ENCODE measurements around the gene ASB16.

Gene ASB16

DNA sequence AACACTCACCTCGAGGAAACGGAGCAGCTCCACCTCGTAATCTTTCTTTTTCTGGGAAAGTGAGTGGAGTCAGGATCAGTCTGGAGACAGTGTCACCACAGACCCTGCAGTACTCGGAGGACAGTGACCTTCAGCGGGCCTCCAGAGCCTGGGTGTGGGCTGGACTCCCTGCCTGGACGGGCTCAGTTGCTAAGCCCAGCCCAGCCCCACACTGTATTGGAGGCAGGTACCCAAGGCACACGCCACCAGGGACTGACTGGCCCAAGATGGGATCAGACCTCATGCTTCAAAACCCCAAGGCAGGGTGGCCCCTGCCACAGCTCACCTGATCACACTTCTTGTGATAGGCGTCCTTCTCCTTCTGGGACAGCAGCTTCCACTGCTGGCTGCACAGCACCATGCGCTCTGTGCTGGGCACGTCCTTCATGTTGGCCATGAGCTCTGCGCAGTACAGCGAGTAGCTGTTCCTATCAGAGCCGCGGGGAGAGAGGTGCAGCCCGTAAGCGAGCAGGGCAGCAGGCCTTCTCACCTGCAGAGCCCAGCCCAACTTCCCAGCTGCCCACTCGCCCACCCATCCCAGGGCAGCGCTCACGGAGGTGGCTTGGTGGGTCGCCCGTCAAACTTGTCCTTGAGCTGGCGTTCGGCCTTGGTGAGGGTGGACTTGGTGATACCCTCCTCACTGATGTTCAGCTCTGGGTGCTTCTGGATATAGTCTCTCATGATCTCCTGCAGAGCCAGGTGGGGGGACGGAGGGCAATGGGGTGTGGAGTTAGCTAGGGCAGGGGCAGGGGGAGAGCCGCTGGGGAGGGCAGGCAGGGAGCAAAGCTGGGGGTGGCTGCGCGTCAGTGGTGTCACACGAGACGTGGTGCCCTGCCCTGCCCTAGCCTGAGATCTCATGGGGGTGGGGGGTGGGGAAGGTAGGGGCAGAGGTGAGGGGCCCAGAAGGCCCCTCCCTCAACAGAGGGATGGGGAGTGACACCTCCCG is 41.1 kb downstream of the ASB16 start:
- no peak for DNase-seq

GRCh38 chr17:44212507-44213402 is 42.3 kb downstream of the ASB16 start:
- DNase-seq: no peak

DNA sequence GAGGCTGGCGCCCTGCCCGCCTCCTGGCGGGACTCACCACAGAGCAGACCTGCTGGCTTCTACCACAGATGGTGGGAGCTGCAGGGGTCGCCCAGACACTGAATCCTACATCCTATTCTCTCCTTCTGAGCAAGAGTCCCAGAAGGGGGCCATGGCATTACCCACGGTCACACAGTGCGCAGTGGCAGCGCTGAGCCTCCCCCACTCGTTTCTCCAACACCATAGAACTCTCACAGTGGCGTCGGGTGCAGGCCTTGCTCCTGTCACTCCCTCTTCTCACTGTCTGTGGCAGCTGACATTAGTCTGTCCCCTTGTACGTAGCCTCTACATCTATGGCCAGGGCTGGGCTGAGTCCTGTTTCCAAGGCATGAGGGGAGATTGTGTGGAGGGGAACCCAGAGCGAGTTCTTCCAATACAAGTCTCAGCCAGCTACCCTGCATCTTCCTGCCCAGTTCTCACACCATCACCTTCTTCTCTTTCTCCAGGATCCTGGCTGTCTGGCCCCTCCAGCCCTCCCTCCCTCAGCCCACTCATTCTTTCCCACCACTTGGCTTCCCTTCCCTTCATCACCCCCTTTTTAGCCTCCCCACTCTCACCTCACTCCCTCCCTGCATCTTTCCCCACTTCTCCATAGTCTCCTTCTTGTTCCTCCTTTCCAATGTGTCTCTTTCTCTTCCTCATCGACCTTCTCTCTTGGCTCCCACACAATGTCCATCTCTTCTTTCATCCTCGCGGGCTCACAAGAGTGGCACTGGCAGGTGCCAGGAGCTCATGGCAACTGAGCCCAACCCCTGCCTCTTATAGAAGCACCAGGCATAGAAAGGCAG is 43.1 kb downstream of the ASB16 start:
- no peak for DNase-seq

DNA sequence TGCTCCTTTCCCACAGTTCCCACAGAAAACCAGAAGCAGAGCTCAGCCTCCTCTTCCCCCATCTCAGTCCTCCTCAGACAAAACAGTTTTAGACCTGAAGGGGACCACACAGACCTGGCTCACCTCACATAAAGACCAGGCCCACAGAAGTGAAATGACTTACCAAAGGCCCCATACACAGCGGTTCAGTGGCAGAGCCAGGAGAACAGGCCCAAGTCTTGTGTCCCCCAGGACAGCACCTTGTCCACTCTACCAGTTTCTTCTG is 43.7 kb downstream of the ASB16 start:
- no peak for DNase-seq

- DNase-seq: no peak
These were observed 44.4 kb downstream of the ASB16 start for GRCh38 chr17:44214896-44215295.

GRCh38 chr17:44216173-44216572 is 45.7 kb downstream of the ASB16 start:
- no peak for DNase-seq

DNA sequence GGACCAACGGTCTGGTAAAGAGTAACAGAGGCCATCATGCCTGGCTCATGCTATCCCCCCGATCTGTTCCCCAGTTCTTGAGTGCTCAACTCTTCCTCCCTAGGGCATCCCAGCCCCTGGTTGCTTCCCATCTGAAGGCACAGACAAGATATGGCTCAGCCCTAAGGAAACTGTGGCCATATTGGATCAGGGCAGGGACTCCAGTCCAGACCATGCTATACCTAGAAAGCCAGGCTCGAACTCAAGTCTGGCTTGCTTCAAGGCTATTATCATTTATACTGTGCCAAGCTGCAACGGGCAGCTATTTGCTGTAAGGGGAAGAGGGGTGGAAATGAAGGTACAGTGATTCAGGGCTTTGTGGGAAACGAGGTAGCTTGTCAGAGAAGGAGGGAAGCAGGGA is 46.2 kb downstream of the ASB16 start:
- DNase-seq: no peak

DNA sequence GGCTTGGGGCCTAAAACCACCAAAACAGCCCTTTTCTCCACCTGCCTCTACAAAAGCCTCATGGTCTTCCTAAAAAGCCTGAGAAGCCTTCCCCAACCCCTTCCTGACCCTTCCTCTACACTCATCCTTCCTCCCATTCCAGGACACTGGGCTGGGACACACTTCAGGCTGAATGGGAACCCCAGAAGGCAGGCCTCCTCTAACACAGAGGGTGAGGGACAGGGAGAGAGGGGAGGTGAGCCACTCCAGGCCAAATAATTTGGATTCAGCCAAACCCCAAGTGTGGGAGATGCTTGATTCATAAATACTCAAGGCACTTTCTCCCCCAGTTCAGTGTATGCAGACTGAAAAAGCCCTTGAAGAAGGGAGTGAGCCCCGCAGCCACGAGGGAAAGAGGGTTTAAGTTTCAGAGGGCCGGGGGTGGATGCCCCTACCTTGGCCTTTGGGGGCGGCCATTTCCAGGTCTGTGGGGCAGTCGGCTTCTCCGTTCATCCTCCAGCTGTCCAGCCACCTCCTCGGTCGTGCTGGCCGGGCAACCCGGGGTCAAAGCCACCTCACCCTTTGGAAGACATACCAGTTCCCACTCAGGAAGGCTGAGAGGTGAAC is 47.3 kb downstream of the ASB16 start:
- DNase-seq: no peak

GRCh38 chr17:44218344-44219107 is 48.0 kb downstream of the ASB16 start:
- peak; percentile 89 for DNase-seq

DNA sequence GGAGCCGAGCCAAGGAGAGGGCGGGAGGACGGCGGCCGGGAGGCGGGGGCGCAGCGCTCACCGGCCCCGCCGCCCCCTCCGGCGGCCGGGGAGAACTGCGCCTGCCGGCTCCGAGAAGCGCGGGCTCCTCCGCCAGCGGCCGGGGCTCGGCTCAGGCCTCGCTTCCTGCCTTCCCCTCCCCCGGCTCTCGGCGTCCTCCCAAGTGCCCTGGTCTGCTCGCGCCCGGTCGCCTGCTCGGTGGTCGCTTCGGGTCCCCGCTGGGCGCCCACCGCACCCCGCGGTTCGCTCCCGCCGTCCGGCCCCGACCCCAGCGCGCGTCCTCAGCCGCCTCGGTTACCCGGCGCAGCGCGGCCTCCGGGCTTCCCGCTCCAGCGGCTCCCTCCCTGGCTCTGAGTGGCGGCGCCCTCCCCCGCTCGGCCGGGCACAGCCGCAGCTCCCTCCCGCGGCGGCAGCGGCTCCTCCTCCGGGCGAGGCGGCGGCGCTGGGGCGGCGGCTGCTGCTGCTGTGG is 48.7 kb downstream of the ASB16 start:
- DNase-seq: no peak

- DNase-seq: peak; percentile 56
These were observed 49.2 kb downstream of the ASB16 start, which contains the start of gene UBTF for GRCh38 chr17:44219616-44220212. UBTF (minus strand) TSS chr17:44219675; CDS start chr17:44218229, 1,446 bp downstream.

- peak; percentile 56 for DNase-seq
These were observed 49.9 kb downstream of the ASB16 start for GRCh38 chr17:44220213-44221083.

DNA sequence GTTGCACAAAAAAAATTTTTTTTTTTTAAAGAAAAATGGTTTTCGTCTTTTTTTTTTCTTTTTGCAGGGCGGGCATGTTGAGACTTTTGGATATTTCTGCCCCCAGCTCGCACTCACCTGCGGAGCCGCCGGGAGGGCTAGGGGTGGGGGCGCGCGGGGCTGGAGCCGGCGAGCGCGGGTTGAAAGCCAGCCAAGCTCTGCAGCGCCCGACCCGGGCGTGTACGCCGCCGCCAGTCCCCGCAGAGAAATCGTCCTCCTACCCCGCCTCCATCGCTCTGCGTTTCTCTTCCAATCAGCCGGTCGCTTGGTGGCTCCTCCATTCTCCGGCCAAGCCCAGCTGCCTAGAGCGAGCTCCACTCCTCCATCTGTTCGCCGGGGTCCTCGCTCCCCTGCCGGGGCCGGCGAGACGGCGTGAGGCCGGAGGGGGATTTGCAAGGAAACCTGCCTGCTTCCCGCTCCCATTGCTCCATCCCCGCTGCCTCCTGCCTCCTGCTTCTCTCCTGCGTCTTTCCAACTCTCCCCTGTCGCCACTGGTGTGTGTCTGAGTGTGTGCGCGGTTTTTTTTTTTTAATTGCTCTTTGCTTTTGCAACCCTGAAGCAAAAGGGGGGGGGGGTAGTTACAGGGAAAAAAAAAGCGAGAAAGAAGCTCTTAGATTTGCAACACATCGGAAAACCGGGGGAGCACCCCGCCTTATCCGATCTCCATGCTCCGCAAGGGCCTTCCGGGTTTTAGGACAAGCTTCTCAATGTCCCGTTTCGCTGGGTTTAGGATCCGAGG is 50.8 kb downstream of the ASB16 start:
- DNase-seq: peak; percentile 84

- DNase-seq: no peak
These were observed 51.3 kb downstream of the ASB16 start for GRCh38 chr17:44221862-44222111.

DNA sequence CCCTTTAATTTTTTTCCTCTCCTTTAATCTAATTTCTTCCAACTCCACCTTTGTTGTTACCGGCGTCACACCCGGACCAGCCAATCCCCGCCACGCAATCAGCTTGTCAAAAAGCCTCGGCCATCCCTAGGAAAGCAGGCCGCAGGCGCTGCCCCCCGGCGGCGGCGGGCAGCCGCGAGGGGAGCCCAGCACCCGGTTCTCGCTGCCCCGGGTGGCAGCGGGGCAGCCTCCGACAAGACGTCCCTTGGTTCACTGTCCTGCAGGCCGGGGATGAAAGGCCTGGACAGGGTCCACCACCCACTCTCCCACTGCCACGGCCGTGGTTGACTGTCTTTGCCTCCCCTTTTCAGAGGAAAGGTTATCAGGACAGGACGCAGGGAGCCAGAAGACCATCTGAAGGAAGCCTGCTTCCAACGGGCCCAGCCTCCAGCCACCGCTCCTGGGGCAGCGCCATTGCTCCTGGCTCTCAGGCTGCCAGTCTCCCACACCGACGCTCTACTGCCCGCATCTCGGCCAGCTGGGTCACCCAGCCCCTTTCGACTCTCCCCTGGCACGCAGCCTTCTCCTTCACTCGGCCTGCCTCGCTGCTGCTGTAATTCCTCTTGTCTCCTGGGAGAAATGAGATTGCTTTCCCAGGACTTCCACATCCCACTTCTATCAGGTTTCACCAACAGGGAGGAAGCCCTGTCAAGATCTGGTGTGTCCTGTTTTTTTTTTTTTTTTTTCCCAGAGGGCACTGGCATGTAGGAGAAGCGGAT is 51.8 kb downstream of the ASB16 start:
- DNase-seq: peak; percentile 70

DNA sequence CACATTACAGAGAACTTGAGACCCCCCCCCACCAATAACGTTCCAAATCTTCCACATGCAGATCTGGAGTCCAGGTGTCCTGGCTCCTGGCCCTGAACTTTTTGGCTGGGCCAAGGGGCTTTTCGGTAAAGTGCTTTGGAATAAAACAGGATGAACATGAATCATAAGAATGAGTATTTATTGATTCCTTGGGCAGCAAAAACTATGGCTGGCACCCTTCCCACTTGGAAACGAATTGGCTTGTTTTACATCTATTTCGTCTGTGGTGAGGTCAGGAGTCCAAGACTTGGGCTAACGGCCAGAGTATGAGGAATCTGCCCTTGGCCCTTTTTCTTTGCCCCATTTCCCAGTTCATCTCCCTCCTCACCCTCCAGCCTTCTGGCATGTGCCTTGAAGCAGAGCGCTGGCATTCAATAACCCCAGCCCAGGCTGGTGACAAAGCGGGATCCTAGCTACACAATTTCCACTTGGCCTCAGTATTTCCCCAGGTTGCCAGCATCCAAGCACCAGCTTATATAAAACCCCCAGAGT is 53.1 kb downstream of the ASB16 start:
- no peak for DNase-seq

All from NCI-H526 treated with DMSO at 0.1 percent for 48 hours (cell line).